Ishikawa (cell line): ENCODE results near the gene NF1.

ENCODE experiments used
- CEBPB ChIP-seq: IDR thresholded peaks from 2 replicates; pipeline ENCODE4 v1.6.1; 2012
- CREB1 ChIP-seq: IDR thresholded peaks from 2 replicates; pipeline ENCODE4 v1.6.1; 2012; ENCODE audit warnings: low read depth
- EGR1 ChIP-seq: IDR thresholded peaks from 2 replicates; pipeline ENCODE4 v1.6.1; 2012
- EP300 ChIP-seq: IDR thresholded peaks from 2 replicates; pipeline ENCODE4 v1.6.1; 2012; ENCODE audit warnings: borderline replicate concordance
- FOXM1 ChIP-seq: IDR thresholded peaks from 2 replicates; pipeline ENCODE4 v1.6.1; 2012; ENCODE audit warnings: low read depth, borderline replicate concordance
- NFIC ChIP-seq: IDR thresholded peaks from 2 replicates; pipeline ENCODE4 v1.6.1; 2012
- RAD21 ChIP-seq: IDR thresholded peaks from 2 replicates; pipeline ENCODE4 v1.6.1; 2012; ENCODE audit warnings: low read depth
- TAF1 ChIP-seq: IDR thresholded peaks from 2 replicates; pipeline ENCODE4 v1.6.1; 2012; ENCODE audit warnings: low read depth, mild to moderate bottlenecking
- TCF12 ChIP-seq: IDR thresholded peaks from 2 replicates; pipeline ENCODE4 v1.6.1; 2012; ENCODE audit warnings: low read depth
- TEAD4 ChIP-seq: IDR thresholded peaks from 2 replicates; pipeline ENCODE4 v1.6.1; 2012
- YY1 ChIP-seq: IDR thresholded peaks from 2 replicates; pipeline ENCODE4 v1.6.1; 2012; ENCODE audit warnings: low read depth
- ZBTB7A ChIP-seq: IDR thresholded peaks from 2 replicates; pipeline ENCODE4 v1.6.1; 2012; ENCODE audit warnings: low read depth
- TF ChIP-seq, protein P1 (sequence below): IDR thresholded peaks from 2 replicates; pipeline ENCODE4 v1.6.1; 2012
- TF ChIP-seq, protein P2 (sequence below): IDR thresholded peaks from 2 replicates; pipeline ENCODE4 v1.6.1; 2012
- TF ChIP-seq, protein P3 (sequence below): IDR thresholded peaks from 2 replicates; pipeline ENCODE4 v1.6.1; 2012; ENCODE audit warnings: low read depth, mild to moderate bottlenecking

Gene NF1

DNA sequence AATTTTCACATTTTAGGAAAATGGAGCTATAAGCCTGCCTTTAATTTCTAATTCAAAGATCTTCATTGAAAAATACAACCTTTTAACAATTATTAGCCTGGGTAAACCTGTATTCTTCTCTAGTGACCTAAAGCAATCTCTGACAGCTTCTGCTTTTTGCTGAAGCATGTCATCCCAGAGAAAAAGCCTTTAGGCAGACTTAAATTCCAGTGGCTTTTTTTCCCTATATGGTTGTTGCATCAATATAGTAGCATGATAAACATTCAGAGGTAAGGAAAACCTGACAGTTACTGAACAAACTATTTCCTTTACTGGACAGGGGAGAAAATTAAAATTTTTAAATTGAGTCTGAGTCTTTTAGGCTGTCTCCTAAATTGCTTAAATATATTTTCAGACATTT is 234.4 kb downstream of the NF1 start:
- TF ChIP-seq YY1 (no peak), TEAD4 (no peak), FOXM1 (no peak), ZBTB7A (no peak), TAF1 (no peak), EGR1 (no peak)
- TF ChIP-seq, protein P1, sequence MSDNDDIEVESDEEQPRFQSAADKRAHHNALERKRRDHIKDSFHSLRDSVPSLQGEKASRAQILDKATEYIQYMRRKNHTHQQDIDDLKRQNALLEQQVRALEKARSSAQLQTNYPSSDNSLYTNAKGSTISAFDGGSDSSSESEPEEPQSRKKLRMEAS, result no peak

DNA sequence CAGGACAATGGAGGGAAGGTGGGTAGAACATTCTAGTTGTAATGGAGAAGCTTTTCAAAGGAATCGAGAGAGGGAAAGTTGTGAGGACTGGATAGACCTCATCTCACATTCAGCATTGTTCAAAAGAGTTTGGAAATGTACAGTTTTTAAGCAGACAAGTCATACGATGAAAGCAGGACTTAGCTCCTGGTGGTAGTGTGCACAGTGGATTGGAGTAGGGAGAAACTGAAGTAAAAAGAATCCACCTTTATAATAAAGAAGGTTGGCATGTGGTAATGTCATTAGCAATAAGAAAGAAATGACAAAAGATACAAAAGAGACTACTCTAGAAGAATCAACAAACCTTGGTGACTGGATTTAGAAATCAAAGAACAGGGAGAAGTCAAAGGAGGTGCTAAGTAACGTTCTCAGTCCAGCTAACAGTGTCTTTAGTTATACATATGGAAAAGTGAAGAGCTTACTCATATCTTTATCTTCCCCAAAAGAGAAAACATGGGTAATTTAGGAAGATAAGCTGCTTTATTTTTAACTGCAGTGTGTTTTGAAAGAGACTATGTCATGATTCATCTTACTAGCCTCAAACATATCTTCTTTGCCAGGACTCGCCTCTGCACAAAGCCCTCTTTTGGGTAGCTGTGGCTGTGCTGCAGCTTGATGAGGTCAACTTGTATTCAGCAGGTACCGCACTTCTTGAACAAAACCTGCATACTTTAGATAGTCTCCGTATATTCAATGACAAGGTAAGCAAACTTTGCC is 245.3 kb downstream of the NF1 start:
- TF ChIP-seq ZBTB7A (no peak), NFIC (no peak), CEBPB (no peak), EGR1 (no peak), TEAD4 (no peak), RAD21 (no peak), EP300 (no peak)
- TF ChIP-seq, protein P2, sequence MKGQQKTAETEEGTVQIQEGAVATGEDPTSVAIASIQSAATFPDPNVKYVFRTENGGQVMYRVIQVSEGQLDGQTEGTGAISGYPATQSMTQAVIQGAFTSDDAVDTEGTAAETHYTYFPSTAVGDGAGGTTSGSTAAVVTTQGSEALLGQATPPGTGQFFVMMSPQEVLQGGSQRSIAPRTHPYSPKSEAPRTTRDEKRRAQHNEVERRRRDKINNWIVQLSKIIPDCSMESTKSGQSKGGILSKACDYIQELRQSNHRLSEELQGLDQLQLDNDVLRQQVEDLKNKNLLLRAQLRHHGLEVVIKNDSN, result no peak
- TF ChIP-seq, protein P1, result no peak
- TF ChIP-seq, protein P3, sequence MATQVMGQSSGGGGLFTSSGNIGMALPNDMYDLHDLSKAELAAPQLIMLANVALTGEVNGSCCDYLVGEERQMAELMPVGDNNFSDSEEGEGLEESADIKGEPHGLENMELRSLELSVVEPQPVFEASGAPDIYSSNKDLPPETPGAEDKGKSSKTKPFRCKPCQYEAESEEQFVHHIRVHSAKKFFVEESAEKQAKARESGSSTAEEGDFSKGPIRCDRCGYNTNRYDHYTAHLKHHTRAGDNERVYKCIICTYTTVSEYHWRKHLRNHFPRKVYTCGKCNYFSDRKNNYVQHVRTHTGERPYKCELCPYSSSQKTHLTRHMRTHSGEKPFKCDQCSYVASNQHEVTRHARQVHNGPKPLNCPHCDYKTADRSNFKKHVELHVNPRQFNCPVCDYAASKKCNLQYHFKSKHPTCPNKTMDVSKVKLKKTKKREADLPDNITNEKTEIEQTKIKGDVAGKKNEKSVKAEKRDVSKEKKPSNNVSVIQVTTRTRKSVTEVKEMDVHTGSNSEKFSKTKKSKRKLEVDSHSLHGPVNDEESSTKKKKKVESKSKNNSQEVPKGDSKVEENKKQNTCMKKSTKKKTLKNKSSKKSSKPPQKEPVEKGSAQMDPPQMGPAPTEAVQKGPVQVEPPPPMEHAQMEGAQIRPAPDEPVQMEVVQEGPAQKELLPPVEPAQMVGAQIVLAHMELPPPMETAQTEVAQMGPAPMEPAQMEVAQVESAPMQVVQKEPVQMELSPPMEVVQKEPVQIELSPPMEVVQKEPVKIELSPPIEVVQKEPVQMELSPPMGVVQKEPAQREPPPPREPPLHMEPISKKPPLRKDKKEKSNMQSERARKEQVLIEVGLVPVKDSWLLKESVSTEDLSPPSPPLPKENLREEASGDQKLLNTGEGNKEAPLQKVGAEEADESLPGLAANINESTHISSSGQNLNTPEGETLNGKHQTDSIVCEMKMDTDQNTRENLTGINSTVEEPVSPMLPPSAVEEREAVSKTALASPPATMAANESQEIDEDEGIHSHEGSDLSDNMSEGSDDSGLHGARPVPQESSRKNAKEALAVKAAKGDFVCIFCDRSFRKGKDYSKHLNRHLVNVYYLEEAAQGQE, result no peak

DNA sequence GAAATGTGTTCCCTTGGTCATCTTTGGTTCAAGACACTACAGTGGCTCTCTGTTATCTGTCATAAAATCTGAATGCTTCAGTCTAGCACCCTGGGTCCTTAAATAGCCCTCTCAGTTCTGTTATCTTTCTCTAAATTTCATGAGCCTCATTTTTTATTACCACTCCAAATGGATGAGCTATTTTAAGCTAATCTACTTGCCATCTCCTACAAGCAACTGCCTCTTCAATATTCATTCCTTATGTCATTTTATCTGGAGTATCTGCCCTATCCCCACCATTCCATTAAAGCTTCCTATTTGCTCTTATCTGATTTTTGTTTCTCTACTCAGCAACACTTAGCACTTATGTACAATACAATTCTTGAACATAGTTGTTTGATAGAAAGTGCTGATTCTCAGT is 254.7 kb downstream of the NF1 start:
- TF ChIP-seq, protein P3, result no peak
- TF ChIP-seq EGR1 (no peak), CREB1 (no peak), RAD21 (no peak), TAF1 (no peak), TCF12 (no peak), ZBTB7A (no peak), EP300 (no peak), CEBPB (no peak)
- TF ChIP-seq, protein P2, result no peak
- TF ChIP-seq, protein P1, result no peak

DNA sequence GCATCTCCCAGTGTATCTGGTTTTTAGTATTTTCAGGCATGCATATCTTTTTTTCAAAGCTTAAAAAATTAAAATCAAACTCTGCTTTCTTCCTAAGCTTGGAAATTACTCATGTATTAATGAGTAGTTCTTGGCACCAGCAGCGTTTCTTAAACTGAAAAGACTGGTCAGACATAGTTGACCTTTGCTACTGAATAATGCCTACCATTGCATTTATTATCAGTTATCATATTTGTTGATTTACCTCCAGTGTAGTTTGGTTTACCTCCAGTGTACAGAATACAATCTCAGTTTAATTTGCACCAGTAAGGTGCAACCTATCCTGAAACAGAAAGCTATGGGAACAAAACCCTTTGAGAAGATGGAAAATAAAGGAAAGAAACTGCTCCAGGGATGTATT is 261.2 kb downstream of the NF1 start:
- TF ChIP-seq RAD21, result no peak
- TF ChIP-seq CREB1, result no peak
- TF ChIP-seq, protein P2, result no peak
- TF ChIP-seq NFIC, result no peak
- TF ChIP-seq CEBPB, result no peak

DNA sequence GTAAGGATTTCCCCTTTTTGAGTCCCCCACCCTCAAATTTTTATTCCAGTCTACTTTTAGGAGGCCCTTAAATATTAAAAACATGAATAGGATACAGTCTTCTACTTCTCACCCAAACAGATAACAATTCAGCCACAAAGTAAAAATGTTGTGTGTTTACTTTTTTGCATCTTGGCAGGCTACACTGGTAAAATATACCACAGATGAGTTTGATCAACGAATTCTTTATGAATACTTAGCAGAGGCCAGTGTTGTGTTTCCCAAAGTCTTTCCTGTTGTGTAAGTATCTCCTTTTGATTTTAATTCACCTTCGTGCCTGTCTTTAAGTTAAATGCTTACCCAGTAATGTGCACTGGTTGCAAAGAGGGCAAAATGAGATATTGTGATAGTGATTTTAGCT is 262.3 kb downstream of the NF1 start:
- TF ChIP-seq, protein P2, result no peak
- TF ChIP-seq YY1 (no peak), RAD21 (no peak), CEBPB (no peak), EP300 (no peak), TEAD4 (no peak), TAF1 (no peak), TCF12 (no peak), NFIC (no peak)
- TF ChIP-seq, protein P3, result no peak
